ENCODE data around the gene SMTNL1.
A peak's percentile ranks its signal among the peaks of the same experiment; 100 is the strongest.

Gene SMTNL1

GRCh38 chr11:57588046-57588710, 50.8 kb downstream of the SMTNL1 start:
- no peak for DNase-seq (ENCODE audit: low spot score)

- no peak for DNase-seq (ENCODE audit: low spot score)
Measured at GRCh38 chr11:57596266-57596885, 59.0 kb downstream of the SMTNL1 start.

GRCh38 chr11:57597461-57597915, 60.1 kb downstream of the SMTNL1 start, which contains the start of gene SERPING1:
Gene SERPING1, plus strand, starts transcription at chr11:57597685. Its CDS starts 586 bp downstream, at chr11:57598271.
- DNase-seq (ENCODE audit: low spot score), result peak; percentile 46

- peak; percentile 87 for DNase-seq (ENCODE audit: low spot score)
Measured at GRCh38 chr11:57597916-57598830, 60.8 kb downstream of the SMTNL1 start.

GRCh38 chr11:57598831-57599155, 61.4 kb downstream of the SMTNL1 start:
- DNase-seq (ENCODE audit: low spot score), result peak; percentile 56

GRCh38 chr11:57599381-57599780, 62.0 kb downstream of the SMTNL1 start:
- no peak for DNase-seq (ENCODE audit: low spot score)

Data from AG08396 (cell line).